Loucy (cell line): ENCODE data around the gene MRPL20.

Experiments used
- H2AFZ ChIP-seq: fragments of 200-600 bp; sonication (generic); 2 replicates; pipeline ENCODE4 v1.6.0; 2016; ENCODE audit warnings: antibody characterized with exemption, mild to moderate bottlenecking, low read length, moderate library complexity
- H3F3A ChIP-seq: fragments of 200-600 bp; 2 replicates; pipeline ENCODE4 v1.6.0; 2016; ENCODE audit warnings: antibody characterized with exemption, low read depth, mild to moderate bottlenecking
- H3K27me3 ChIP-seq: fragments of 200-600 bp; sonication (generic); 2 replicates; pipeline ENCODE4 v1.6.1; 2014; ENCODE audit warnings: low read length, mild to moderate bottlenecking; ENCODE audit not compliant: insufficient read depth, poor library complexity, severe bottlenecking
- H3K36me3 ChIP-seq: fragments of 200-600 bp; sonication (generic); 2 replicates; pipeline ENCODE4 v1.6.1; 2016; ENCODE audit warnings: low read length; ENCODE audit not compliant: insufficient read depth
- H3K4me1 ChIP-seq: fragments of 200-600 bp; sonication (generic); 2 replicates; pipeline ENCODE4 v1.5.1; 2014; ENCODE audit warnings: low read length, mild to moderate bottlenecking; ENCODE audit not compliant: insufficient read depth, poor library complexity, severe bottlenecking
- H3K4me2 ChIP-seq: fragments of 200-600 bp; sonication (generic); 2 replicates; pipeline ENCODE4 v1.6.0; 2014; ENCODE audit warnings: antibody characterized with exemption, low read length, low read depth, mild to moderate bottlenecking; ENCODE audit not compliant: poor library complexity, severe bottlenecking
- H3K4me3 ChIP-seq: fragments of 200-600 bp; sonication (generic); 2 replicates; pipeline ENCODE4 v1.5.1; 2014; ENCODE audit warnings: low read length, mild to moderate bottlenecking, mixed read lengths; ENCODE audit not compliant: poor library complexity, severe bottlenecking
- H3K79me2 ChIP-seq: fragments of 200-600 bp; sonication (generic); 2 replicates; pipeline ENCODE4 v1.6.1; 2014; ENCODE audit warnings: low read length; ENCODE audit not compliant: insufficient read depth
- H3K9ac ChIP-seq: fragments of 200-600 bp; sonication (generic); 2 replicates; pipeline ENCODE4 v1.6.0; 2014; ENCODE audit warnings: mild to moderate bottlenecking, low read depth, low read length, moderate library complexity; ENCODE audit not compliant: poor library complexity, severe bottlenecking
- H3K9me2 ChIP-seq: fragments of 200-600 bp; sonication (generic); replicated peaks from 2 replicates; pipeline ENCODE4 v1.6.1; 2016; ENCODE audit warnings: low read depth, low read length, mixed read lengths
- H3K9me3 ChIP-seq: fragments of 200-600 bp; sonication (generic); 2 replicates; pipeline ENCODE4 v1.6.1; 2014; ENCODE audit warnings: mild to moderate bottlenecking, antibody characterized with exemption, low read length, low read depth; ENCODE audit not compliant: insufficient read depth
- H4K20me1 ChIP-seq: fragments of 200-600 bp; sonication (generic); 2 replicates; pipeline ENCODE4 v1.6.0; 2014; ENCODE audit warnings: antibody characterized with exemption, low read length, mild to moderate bottlenecking; ENCODE audit not compliant: insufficient read depth, poor library complexity, severe bottlenecking
- CTCF ChIP-seq: fragments of 200-600 bp; sonication (generic); conservative IDR thresholded peaks from 2 replicates; pipeline ENCODE4 v1.5.1; 2014; ENCODE audit warnings: mild to moderate bottlenecking, antibody characterized with exemption, low read length
- EZH2phosphoT487 ChIP-seq: fragments of 200-600 bp; IDR thresholded peaks from 2 replicates; pipeline ENCODE4 v1.6.1; 2018; ENCODE audit warnings: antibody characterized with exemption, mild to moderate bottlenecking, moderate library complexity, borderline replicate concordance

Gene MRPL20

GRCh38 chr1:1357871-1358432 is 49.1 kb downstream of the MRPL20 start:
- no peaks in the 10 kb centered on the region for H3F3A ChIP-seq
- no peaks in the 10 kb centered on the region for H3K27me3 ChIP-seq
- no peak overlapping the region for H3K9ac ChIP-seq
- no peaks in the 10 kb centered on the region for H4K20me1 ChIP-seq
- no peak overlapping the region for H3K4me2 ChIP-seq
- H3K4me3 ChIP-seq, result no peak overlapping the region
- no peaks in the 10 kb centered on the region for H3K9me3 ChIP-seq
- no peaks in the 10 kb centered on the region for H3K79me2 ChIP-seq
- no peaks in the 10 kb centered on the region for H3K4me1 ChIP-seq
- TF ChIP-seq EZH2phosphoT487, result no peak
- no peak for TF ChIP-seq CTCF
- H2AFZ ChIP-seq, result no peak overlapping the region
- H3K36me3 ChIP-seq, result no peaks in the 10 kb centered on the region
- H3K9me2 ChIP-seq, result no peaks in the 10 kb centered on the region

- Histone ChIP-seq H3K9me2 (no peaks in the 10 kb centered on the region), H3K27me3 (no peaks in the 10 kb centered on the region), H3K79me2 (no peaks in the 10 kb centered on the region), H3K9me3 (no peaks in the 10 kb centered on the region), H3K36me3 (no peaks in the 10 kb centered on the region), H3K4me2 (no peak overlapping the region), H3K9ac (no peak overlapping the region), H3K4me1 (no peaks in the 10 kb centered on the region), H3F3A (no peaks in the 10 kb centered on the region), H4K20me1 (no peaks in the 10 kb centered on the region), H2AFZ (no peak overlapping the region), H3K4me3 (no peak overlapping the region)
- TF ChIP-seq EZH2phosphoT487, result no peak
- TF ChIP-seq CTCF, result no peak
Observed at GRCh38 chr1:1356796-1357401, 50.2 kb downstream of the MRPL20 start.

- H3K4me2 ChIP-seq, result no peak overlapping the region
- no peaks in the 10 kb centered on the region for H3K9me3 ChIP-seq
- no peaks in the 10 kb centered on the region for H3F3A ChIP-seq
- H2AFZ ChIP-seq, result no peak overlapping the region
- H3K4me3 ChIP-seq, result no peak overlapping the region
- no peaks in the 10 kb centered on the region for H4K20me1 ChIP-seq
- H3K79me2 ChIP-seq, result no peaks in the 10 kb centered on the region
- no peaks in the 10 kb centered on the region for H3K27me3 ChIP-seq
- H3K36me3 ChIP-seq, result no peaks in the 10 kb centered on the region
- no peak for TF ChIP-seq CTCF
- TF ChIP-seq EZH2phosphoT487, result no peak
- H3K4me1 ChIP-seq, result no peaks in the 10 kb centered on the region
- no peak overlapping the region for H3K9ac ChIP-seq
- no peaks in the 10 kb centered on the region for H3K9me2 ChIP-seq
Observed at GRCh38 chr1:1356166-1356795, 50.8 kb downstream of the MRPL20 start.
